PC-3 (cell line): ENCODE data around the gene MR1.

Source experiments
- EZH2 ChIP-seq: fragments of 300-600 bp; sonication (generic); IDR thresholded peaks from one replicate; pipeline ENCODE4 v1.6.1; 2017; ENCODE audit warnings: antibody characterized with exemption, mild to moderate bottlenecking, low read length; ENCODE audit not compliant: unreplicated experiment
- EZH2phosphoT487 ChIP-seq: fragments of 300-600 bp; sonication (generic); IDR thresholded peaks from 2 replicates; pipeline ENCODE4 v1.6.1; 2018; ENCODE audit warnings: mild to moderate bottlenecking, antibody characterized with exemption, low read length, borderline replicate concordance
- TF ChIP-seq, protein P1 (sequence below): fragments of 300-600 bp; sonication (generic); conservative IDR thresholded peaks from 2 replicates; pipeline ENCODE4 v1.5.1; 2017; ENCODE audit warnings: antibody characterized with exemption, low read depth, mild to moderate bottlenecking, low read length

- TF ChIP-seq, protein P1, sequence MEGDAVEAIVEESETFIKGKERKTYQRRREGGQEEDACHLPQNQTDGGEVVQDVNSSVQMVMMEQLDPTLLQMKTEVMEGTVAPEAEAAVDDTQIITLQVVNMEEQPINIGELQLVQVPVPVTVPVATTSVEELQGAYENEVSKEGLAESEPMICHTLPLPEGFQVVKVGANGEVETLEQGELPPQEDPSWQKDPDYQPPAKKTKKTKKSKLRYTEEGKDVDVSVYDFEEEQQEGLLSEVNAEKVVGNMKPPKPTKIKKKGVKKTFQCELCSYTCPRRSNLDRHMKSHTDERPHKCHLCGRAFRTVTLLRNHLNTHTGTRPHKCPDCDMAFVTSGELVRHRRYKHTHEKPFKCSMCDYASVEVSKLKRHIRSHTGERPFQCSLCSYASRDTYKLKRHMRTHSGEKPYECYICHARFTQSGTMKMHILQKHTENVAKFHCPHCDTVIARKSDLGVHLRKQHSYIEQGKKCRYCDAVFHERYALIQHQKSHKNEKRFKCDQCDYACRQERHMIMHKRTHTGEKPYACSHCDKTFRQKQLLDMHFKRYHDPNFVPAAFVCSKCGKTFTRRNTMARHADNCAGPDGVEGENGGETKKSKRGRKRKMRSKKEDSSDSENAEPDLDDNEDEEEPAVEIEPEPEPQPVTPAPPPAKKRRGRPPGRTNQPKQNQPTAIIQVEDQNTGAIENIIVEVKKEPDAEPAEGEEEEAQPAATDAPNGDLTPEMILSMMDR: no peak
- TF ChIP-seq EZH2: no peak
- no peak for TF ChIP-seq EZH2phosphoT487
Observed at GRCh38 chr1:181076852-181077251, 43.1 kb downstream of the MR1 start.
